ENCODE measurements around the gene NDUFA9. TPM values are rescaled to one million over a fixed set of nuclear protein-coding genes. Genes with fewer than 3 reads are reported as not detected.

Gene NDUFA9
- total and polyA plus RNA-seq, 2 of the 13 experiments (the other 11 are each of a cell fraction or from before 2014, with no cell fraction given), result 68.0 to 150 TPM

GRCh38 chr12:4626543-4626942 lies 22.4 kb upstream of the NDUFA9 start:
- POLR2A ChIA-PET, result no interaction called here

GRCh38 chr12:4628406-4628805 lies 20.5 kb upstream of the NDUFA9 start:
- intact Hi-C loops (cut with micrococcal nuclease; ENCODE audit: unreplicated experiment), result no loop called here
- no peaks in the 10 kb centered on the region for H4K20me1 ChIP-seq (ENCODE audit: insufficient read depth, low read length)
- DNase-seq (ENCODE audit: low spot score), result no peak
- H2AFZ ChIP-seq (ENCODE audit: low read length), result no peak overlapping the region
- ChIA-PET CTCF (ENCODE audit: low intra/inter-chr PET ratio, low total read pairs) (no interaction called here), POLR2A (no interaction called here)
- H3K27ac ChIP-seq (ENCODE audit: extremely low read length, insufficient read depth, low read length), result no peak overlapping the region
- no TSS peak for BruUV-seq (replicated peaks)
- FAIRE-seq, result no peak
- H3K27me3 ChIP-seq (ENCODE audit: control insufficient read depth in 1 of 2, insufficient read depth in 2 of 2, low read length in 2 of 2), result peaks cover 0 to 16% of the 10 kb centered on the region in 2 experiments; a peak in 2 of 5 replicates
- in situ Hi-C loops (cut with HindIII; ENCODE audit: extremely low pct_ligation_motif_present, low pct_unique_long_range_greater_than_20kb), result no loop called here
- no peak for ATAC-seq
- WGBS (ENCODE audit: low lambda C conversion rate), result 35% methylated on average over 10 of the region's 10 CpGs
- TF ChIP-seq ZNF552 (CRISPR knock-in tag; IDR thresholded peaks at IDR 0.05; ENCODE audit: borderline replicate concordance) (no peak), SMARCE1 (IDR thresholded peaks at IDR 0.05; ENCODE audit: borderline replicate concordance) (no peak), ZNF839 (CRISPR knock-in tag; IDR thresholded peaks at IDR 0.05; ENCODE audit: borderline replicate concordance) (no peak)
- TF ChIP-seq, protein P1, sequence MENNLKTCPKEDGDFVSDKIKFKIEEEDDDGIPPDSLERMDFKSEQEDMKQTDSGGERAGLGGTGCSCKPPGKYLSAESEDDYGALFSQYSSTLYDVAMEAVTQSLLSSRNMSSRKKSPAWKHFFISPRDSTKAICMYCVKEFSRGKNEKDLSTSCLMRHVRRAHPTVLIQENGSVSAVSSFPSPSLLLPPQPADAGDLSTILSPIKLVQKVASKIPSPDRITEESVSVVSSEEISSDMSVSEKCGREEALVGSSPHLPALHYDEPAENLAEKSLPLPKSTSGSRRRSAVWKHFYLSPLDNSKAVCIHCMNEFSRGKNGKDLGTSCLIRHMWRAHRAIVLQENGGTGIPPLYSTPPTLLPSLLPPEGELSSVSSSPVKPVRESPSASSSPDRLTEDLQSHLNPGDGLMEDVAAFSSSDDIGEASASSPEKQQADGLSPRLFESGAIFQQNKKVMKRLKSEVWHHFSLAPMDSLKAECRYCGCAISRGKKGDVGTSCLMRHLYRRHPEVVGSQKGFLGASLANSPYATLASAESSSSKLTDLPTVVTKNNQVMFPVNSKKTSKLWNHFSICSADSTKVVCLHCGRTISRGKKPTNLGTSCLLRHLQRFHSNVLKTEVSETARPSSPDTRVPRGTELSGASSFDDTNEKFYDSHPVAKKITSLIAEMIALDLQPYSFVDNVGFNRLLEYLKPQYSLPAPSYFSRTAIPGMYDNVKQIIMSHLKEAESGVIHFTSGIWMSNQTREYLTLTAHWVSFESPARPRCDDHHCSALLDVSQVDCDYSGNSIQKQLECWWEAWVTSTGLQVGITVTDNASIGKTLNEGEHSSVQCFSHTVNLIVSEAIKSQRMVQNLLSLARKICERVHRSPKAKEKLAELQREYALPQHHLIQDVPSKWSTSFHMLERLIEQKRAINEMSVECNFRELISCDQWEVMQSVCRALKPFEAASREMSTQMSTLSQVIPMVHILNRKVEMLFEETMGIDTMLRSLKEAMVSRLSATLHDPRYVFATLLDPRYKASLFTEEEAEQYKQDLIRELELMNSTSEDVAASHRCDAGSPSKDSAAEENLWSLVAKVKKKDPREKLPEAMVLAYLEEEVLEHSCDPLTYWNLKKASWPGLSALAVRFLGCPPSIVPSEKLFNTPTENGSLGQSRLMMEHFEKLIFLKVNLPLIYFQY (CRISPR knock-in tag; IDR thresholded peaks at IDR 0.05; ENCODE audit: borderline replicate concordance), result no peak
- no peaks in the 10 kb centered on the region for H3K9me3 ChIP-seq (ENCODE audit: low read length)
- H3K4me1 ChIP-seq (ENCODE audit: insufficient read depth, low read length), result no peaks in the 10 kb centered on the region
- H3K4me2 ChIP-seq (ENCODE audit: low read depth, low read length), result no peak overlapping the region
- H3K4me3 ChIP-seq (replicated peaks in 1 of 3; ENCODE audit: insufficient read depth in 1 of 3, low read depth in 2 of 3, low read length in 3 of 3), result no peak overlapping the region
- H3K9ac ChIP-seq (ENCODE audit: insufficient read depth, low read depth, low read length), result no peak overlapping the region
- H3K79me2 ChIP-seq (ENCODE audit: insufficient read depth, low read length), result no peaks in the 10 kb centered on the region
- no peaks in the 10 kb centered on the region for H3K36me3 ChIP-seq (replicated peaks in 1 of 2; ENCODE audit: control insufficient read depth in 1 of 2, insufficient read depth in 2 of 2, low read length in 2 of 2)

More at GRCh38 chr12:4626543-4626942, 22.4 kb upstream of the NDUFA9 start:
- no peak for DNase-seq (ENCODE audit: low spot score)
- Histone ChIP-seq H3K79me2 (ENCODE audit: insufficient read depth, low read length) (no peaks in the 10 kb centered on the region), H3K4me1 (ENCODE audit: insufficient read depth, low read length) (no peaks in the 10 kb centered on the region), H3K4me3 (replicated peaks in 1 of 3; ENCODE audit: insufficient read depth in 1 of 3, low read depth in 2 of 3, low read length in 3 of 3) (no peak overlapping the region), H3K27ac (ENCODE audit: extremely low read length, insufficient read depth, low read length) (no peak overlapping the region), H2AFZ (ENCODE audit: low read length) (no peak overlapping the region), H3K9me3 (ENCODE audit: low read length) (no peaks in the 10 kb centered on the region), H3K4me2 (ENCODE audit: low read depth, low read length) (no peak overlapping the region), H3K27me3 (ENCODE audit: control insufficient read depth in 1 of 2, insufficient read depth in 2 of 2, low read length in 2 of 2) (peaks cover 0 to 16% of the 10 kb centered on the region in 2 experiments; a peak in 2 of 5 replicates), H4K20me1 (ENCODE audit: insufficient read depth, low read length) (no peaks in the 10 kb centered on the region), H3K9ac (ENCODE audit: insufficient read depth, low read depth, low read length) (no peak overlapping the region), H3K36me3 (replicated peaks in 1 of 2; ENCODE audit: control insufficient read depth in 1 of 2, insufficient read depth in 2 of 2, low read length in 2 of 2) (no peaks in the 10 kb centered on the region)
- 9% methylated on average over 4 of the region's 5 CpGs for WGBS (ENCODE audit: low lambda C conversion rate)
- intact Hi-C loops (cut with micrococcal nuclease; ENCODE audit: unreplicated experiment), result no loop called here
- CTCF ChIA-PET (ENCODE audit: low intra/inter-chr PET ratio, low total read pairs), result no interaction called here
- no peak for ATAC-seq
- BruUV-seq (replicated peaks), result no TSS peak
- in situ Hi-C loops (cut with HindIII; ENCODE audit: extremely low pct_ligation_motif_present, low pct_unique_long_range_greater_than_20kb), result no loop called here
- FAIRE-seq, result no peak
- TF ChIP-seq ZNF704 (CRISPR knock-in tag; IDR thresholded peaks at IDR 0.05; ENCODE audit: borderline replicate concordance) (no peak), FLYWCH1 (CRISPR knock-in tag; IDR thresholded peaks at IDR 0.05) (no peak)
